Fibroblast of the conjunctiva (primary cell): Measurements from ENCODE around the gene HTR4.

Source experiments
- DNase-seq: peaks from one replicate; pipeline ENCODE4 v3.0.0-alpha.2; 2010; ENCODE audit warnings: low read depth

HTR4 gene

GRCh38 chr5:148663509-148663908 lies 9.2 kb upstream of the HTR4 start:
- no peak for DNase-seq

- no peak for DNase-seq
Measured at GRCh38 chr5:148660346-148660660, 6.0 kb upstream of the HTR4 start.

- no peak for DNase-seq
Measured at GRCh38 chr5:148659641-148660345, 5.5 kb upstream of the HTR4 start.

- no peak for DNase-seq
Measured at GRCh38 chr5:148653291-148653835, 964 bp downstream of the HTR4 start.

GRCh38 chr5:148651528-148651927 lies 2.8 kb downstream of the HTR4 start:
- no peak for DNase-seq

GRCh38 chr5:148645527-148645926 lies 8.8 kb downstream of the HTR4 start:
- DNase-seq: no peak

- DNase-seq: no peak
Measured at GRCh38 chr5:148641735-148642134, 12.6 kb downstream of the HTR4 start.

GRCh38 chr5:148640471-148640870 lies 13.9 kb downstream of the HTR4 start:
- DNase-seq: no peak

- DNase-seq: no peak
Measured at GRCh38 chr5:148639081-148639480, 15.2 kb downstream of the HTR4 start.

- no peak for DNase-seq
Measured at GRCh38 chr5:148636353-148636752, 18.0 kb downstream of the HTR4 start.

- no peak for DNase-seq
Measured at GRCh38 chr5:148635321-148636083, 18.8 kb downstream of the HTR4 start.

- no peak for DNase-seq
Measured at GRCh38 chr5:148633067-148633377, 21.3 kb downstream of the HTR4 start.

- DNase-seq: no peak
Measured at GRCh38 chr5:148632255-148633066, 21.9 kb downstream of the HTR4 start.

- DNase-seq: no peak
Measured at GRCh38 chr5:148626986-148627385, 27.3 kb downstream of the HTR4 start.

GRCh38 chr5:148626081-148626613 lies 28.2 kb downstream of the HTR4 start:
- no peak for DNase-seq

GRCh38 chr5:148625250-148625649 lies 29.1 kb downstream of the HTR4 start:
- no peak for DNase-seq

GRCh38 chr5:148623741-148624140 lies 30.6 kb downstream of the HTR4 start:
- no peak for DNase-seq

GRCh38 chr5:148623101-148623500 lies 31.2 kb downstream of the HTR4 start:
- DNase-seq: no peak

GRCh38 chr5:148620696-148621095 lies 33.6 kb downstream of the HTR4 start:
- no peak for DNase-seq

- no peak for DNase-seq
Measured at GRCh38 chr5:148620091-148620490, 34.2 kb downstream of the HTR4 start.

GRCh38 chr5:148619484-148619883 lies 34.8 kb downstream of the HTR4 start:
- DNase-seq: no peak

GRCh38 chr5:148615644-148616275 lies 38.6 kb downstream of the HTR4 start:
- no peak for DNase-seq
